GM19193 (cell line): ENCODE results near the gene HPCA.

Experiments used
- POLR2A ChIP-seq: IDR thresholded peaks from 4 replicates; pipeline ENCODE4 v1.6.1; 2011; ENCODE audit not compliant: insufficient read depth, insufficient read length; ENCODE audit errors: extremely low read depth

Gene HPCA

GRCh38 chr1:32867671-32868070, 18.6 kb upstream of the HPCA start:
- no peak for TF ChIP-seq POLR2A

- TF ChIP-seq POLR2A, result no peak
Observed at GRCh38 chr1:32868085-32868484, 18.2 kb upstream of the HPCA start.

- TF ChIP-seq POLR2A, result no peak
Observed at GRCh38 chr1:32868806-32869455, 17.4 kb upstream of the HPCA start.

GRCh38 chr1:32869923-32870614, 16.2 kb upstream of the HPCA start:
- TF ChIP-seq POLR2A, result no peak

GRCh38 chr1:32870615-32871363, 15.5 kb upstream of the HPCA start, which contains the start of gene FNDC5:
FNDC5 (minus strand) TSS chr1:32870912.
- TF ChIP-seq POLR2A, result no peak

GRCh38 chr1:32871364-32872191, 14.7 kb upstream of the HPCA start:
- no peak for TF ChIP-seq POLR2A

GRCh38 chr1:32872192-32872460, 14.2 kb upstream of the HPCA start:
- no peak for TF ChIP-seq POLR2A

GRCh38 chr1:32873484-32873883, 12.8 kb upstream of the HPCA start:
- no peak for TF ChIP-seq POLR2A

GRCh38 chr1:32874860-32875752, 11.2 kb upstream of the HPCA start:
- TF ChIP-seq POLR2A, result no peak

GRCh38 chr1:32876341-32877210, 9.7 kb upstream of the HPCA start:
- TF ChIP-seq POLR2A, result no peak

- no peak for TF ChIP-seq POLR2A
Observed at GRCh38 chr1:32877211-32878110, 8.8 kb upstream of the HPCA start.

GRCh38 chr1:32878183-32878582, 8.1 kb upstream of the HPCA start:
- TF ChIP-seq POLR2A, result no peak

- TF ChIP-seq POLR2A, result no peak
Observed at GRCh38 chr1:32878637-32879041, 7.7 kb upstream of the HPCA start.

- TF ChIP-seq POLR2A, result no peak
Observed at GRCh38 chr1:32881291-32881690, 5.0 kb upstream of the HPCA start.
